ENCODE results near the gene TNFRSF12A. TPM values are rescaled to one million over a fixed set of nuclear protein-coding genes. Genes with fewer than 3 reads are reported as not detected.
A peak's percentile ranks its signal among the peaks of the same experiment; 100 is the strongest.

Gene TNFRSF12A
- total RNA-seq, 1 donor from 2014 or later = 44.6 TPM

GRCh38 chr16:2982402-2982801 is 37.8 kb upstream of the TNFRSF12A start:
- Mint-ChIP-seq H3K27me3 (ENCODE audit: low read depth) (peaks cover 2% of the 10 kb centered on the region), H3K27ac (peak overlapping the region; percentile 67), H3K4me1 (peaks cover 23% of the 10 kb centered on the region), H3K9me3 (no peaks in the 10 kb centered on the region), H3K4me3 (peak overlapping the region; percentile 75), H3K36me3 (no peaks in the 10 kb centered on the region)
- no peak for DNase-seq (ENCODE audit: low spot score in 2 of 2, unreplicated experiment in 2 of 2)
- TF ChIP-seq, protein P1, sequence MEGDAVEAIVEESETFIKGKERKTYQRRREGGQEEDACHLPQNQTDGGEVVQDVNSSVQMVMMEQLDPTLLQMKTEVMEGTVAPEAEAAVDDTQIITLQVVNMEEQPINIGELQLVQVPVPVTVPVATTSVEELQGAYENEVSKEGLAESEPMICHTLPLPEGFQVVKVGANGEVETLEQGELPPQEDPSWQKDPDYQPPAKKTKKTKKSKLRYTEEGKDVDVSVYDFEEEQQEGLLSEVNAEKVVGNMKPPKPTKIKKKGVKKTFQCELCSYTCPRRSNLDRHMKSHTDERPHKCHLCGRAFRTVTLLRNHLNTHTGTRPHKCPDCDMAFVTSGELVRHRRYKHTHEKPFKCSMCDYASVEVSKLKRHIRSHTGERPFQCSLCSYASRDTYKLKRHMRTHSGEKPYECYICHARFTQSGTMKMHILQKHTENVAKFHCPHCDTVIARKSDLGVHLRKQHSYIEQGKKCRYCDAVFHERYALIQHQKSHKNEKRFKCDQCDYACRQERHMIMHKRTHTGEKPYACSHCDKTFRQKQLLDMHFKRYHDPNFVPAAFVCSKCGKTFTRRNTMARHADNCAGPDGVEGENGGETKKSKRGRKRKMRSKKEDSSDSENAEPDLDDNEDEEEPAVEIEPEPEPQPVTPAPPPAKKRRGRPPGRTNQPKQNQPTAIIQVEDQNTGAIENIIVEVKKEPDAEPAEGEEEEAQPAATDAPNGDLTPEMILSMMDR (IDR thresholded peaks at IDR 0.05; ENCODE audit: unreplicated experiment) = no peak

DNA sequence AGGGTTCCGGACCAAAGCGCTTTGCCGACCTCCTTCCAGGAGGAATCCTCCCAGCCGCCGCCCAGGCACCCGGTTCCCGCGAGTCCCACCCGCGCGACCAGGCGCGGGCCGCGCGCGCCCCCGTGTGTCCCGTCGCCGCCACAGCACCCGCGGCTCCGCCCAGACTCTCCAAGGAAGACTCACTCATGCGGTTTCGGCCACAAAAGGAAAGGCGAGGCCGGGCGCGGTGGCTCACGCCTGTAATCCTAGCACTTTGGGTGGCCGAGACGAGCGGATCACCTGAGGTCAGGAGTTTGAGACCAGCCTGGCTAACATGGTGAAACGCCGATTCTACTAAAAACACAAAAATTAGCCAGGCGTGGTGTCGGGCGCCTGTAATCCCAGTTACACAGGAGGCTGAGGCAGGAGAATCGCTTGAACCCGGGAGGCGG is 36.4 kb upstream of the TNFRSF12A start:
- TF ChIP-seq, protein P1 (IDR thresholded peaks at IDR 0.05; ENCODE audit: unreplicated experiment) = peak; percentile 93
- H3K36me3 Mint-ChIP-seq = no peaks in the 10 kb centered on the region
- DNase-seq (ENCODE audit: low spot score in 2 of 2, unreplicated experiment in 2 of 2) = peak; percentile 74 to 84
- no peaks in the 10 kb centered on the region for H3K9me3 Mint-ChIP-seq
- H3K27ac Mint-ChIP-seq = no peak overlapping the region
- peaks cover 32% of the 10 kb centered on the region for H3K4me1 Mint-ChIP-seq
- H3K27me3 Mint-ChIP-seq (ENCODE audit: low read depth) = peaks cover 2% of the 10 kb centered on the region
- H3K4me3 Mint-ChIP-seq = peak overlapping the region; percentile 38

GRCh38 chr16:2985462-2985861 is 34.7 kb upstream of the TNFRSF12A start:
- DNase-seq (ENCODE audit: low spot score in 2 of 2, unreplicated experiment in 2 of 2) = no peak
- H3K4me3 Mint-ChIP-seq = no peak overlapping the region
- H3K4me1 Mint-ChIP-seq = peaks cover 46% of the 10 kb centered on the region
- TF ChIP-seq, protein P1 (IDR thresholded peaks at IDR 0.05; ENCODE audit: unreplicated experiment) = no peak
- no peaks in the 10 kb centered on the region for H3K9me3 Mint-ChIP-seq
- H3K36me3 Mint-ChIP-seq = no peaks in the 10 kb centered on the region
- H3K27me3 Mint-ChIP-seq (ENCODE audit: low read depth) = peaks cover 2% of the 10 kb centered on the region
- no peak overlapping the region for H3K27ac Mint-ChIP-seq

- H3K27ac Mint-ChIP-seq = no peak overlapping the region
- peaks cover 2% of the 10 kb centered on the region for H3K27me3 Mint-ChIP-seq (ENCODE audit: low read depth)
- no peaks in the 10 kb centered on the region for H3K36me3 Mint-ChIP-seq
- TF ChIP-seq, protein P1 (IDR thresholded peaks at IDR 0.05; ENCODE audit: unreplicated experiment) = no peak
- no peak for DNase-seq (ENCODE audit: low spot score in 2 of 2, unreplicated experiment in 2 of 2)
- H3K9me3 Mint-ChIP-seq = no peaks in the 10 kb centered on the region
- no peak overlapping the region for H3K4me3 Mint-ChIP-seq
- peaks cover 47% of the 10 kb centered on the region for H3K4me1 Mint-ChIP-seq
These were observed 34.2 kb upstream of the TNFRSF12A start for GRCh38 chr16:2985893-2986355.

DNA sequence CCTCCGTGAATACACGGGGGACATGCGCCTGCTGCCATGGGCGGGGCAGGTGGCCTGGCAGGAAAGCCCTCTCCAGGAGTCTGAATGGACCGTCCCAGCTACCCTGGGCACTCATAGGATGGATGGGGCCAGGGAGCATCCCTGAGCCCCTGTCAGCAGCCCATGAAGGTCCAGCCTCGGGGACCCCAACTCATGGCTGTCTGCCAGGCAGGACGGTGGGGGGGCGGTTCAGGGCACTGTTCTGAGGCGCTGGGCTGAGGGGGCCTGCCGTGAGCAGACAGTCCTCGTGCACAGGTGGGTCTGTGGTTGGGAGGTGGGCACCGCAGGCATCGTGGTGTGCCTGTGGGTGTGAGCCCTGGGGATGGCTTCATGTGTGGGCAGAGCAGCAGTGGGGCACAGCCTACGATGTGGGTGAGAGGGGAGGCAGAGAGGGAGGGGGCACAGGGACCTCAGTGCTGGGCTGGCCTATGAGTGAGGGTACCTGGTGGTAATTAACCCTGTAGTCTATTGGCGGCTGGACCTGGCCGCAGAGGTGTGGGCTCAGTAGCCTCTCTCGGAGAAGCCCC is 33.5 kb upstream of the TNFRSF12A start:
- Mint-ChIP-seq H3K27ac (no peak overlapping the region), H3K9me3 (no peaks in the 10 kb centered on the region), H3K27me3 (ENCODE audit: low read depth) (peaks cover 2% of the 10 kb centered on the region), H3K4me3 (no peak overlapping the region), H3K36me3 (no peaks in the 10 kb centered on the region), H3K4me1 (peaks cover 40% of the 10 kb centered on the region)
- DNase-seq (ENCODE audit: low spot score in 2 of 2, unreplicated experiment in 2 of 2) = no peak
- TF ChIP-seq, protein P1 (IDR thresholded peaks at IDR 0.05; ENCODE audit: unreplicated experiment) = no peak

All from mesothelial cell of epicardium (in vitro differentiated cells).